ENCODE measurements around the gene ADAMTS13.
A peak's percentile ranks its signal among the peaks of the same experiment; 100 is the strongest.

The ADAMTS13 gene

GRCh38 chr9:133488686-133489252, 66.6 kb downstream of the ADAMTS13 start:
- Histone ChIP-seq H3K27ac (no peak overlapping the region), H3K36me3 (no peaks in the 10 kb centered on the region), H3K9me3 (no peaks in the 10 kb centered on the region), H3K4me1 (peaks cover 7 to 36% (median 19%) of the 10 kb centered on the region in 4 donors), H3K4me3 (no peak overlapping the region), H3K27me3 (peaks cover 0 to 34% of the 10 kb centered on the region in 2 donors)
- TF ChIP-seq, protein P1, sequence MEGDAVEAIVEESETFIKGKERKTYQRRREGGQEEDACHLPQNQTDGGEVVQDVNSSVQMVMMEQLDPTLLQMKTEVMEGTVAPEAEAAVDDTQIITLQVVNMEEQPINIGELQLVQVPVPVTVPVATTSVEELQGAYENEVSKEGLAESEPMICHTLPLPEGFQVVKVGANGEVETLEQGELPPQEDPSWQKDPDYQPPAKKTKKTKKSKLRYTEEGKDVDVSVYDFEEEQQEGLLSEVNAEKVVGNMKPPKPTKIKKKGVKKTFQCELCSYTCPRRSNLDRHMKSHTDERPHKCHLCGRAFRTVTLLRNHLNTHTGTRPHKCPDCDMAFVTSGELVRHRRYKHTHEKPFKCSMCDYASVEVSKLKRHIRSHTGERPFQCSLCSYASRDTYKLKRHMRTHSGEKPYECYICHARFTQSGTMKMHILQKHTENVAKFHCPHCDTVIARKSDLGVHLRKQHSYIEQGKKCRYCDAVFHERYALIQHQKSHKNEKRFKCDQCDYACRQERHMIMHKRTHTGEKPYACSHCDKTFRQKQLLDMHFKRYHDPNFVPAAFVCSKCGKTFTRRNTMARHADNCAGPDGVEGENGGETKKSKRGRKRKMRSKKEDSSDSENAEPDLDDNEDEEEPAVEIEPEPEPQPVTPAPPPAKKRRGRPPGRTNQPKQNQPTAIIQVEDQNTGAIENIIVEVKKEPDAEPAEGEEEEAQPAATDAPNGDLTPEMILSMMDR (IDR thresholded peaks at IDR 0.05) = no peak
- no peak for DNase-seq
- intact Hi-C loops (cut with DNase I; ENCODE audit: low total_unique reads) = loop anchor here (5.0 to 10.0 kb wide), 2 partner anchors 154 to 306 kb away; partner anchors contain the start of gene SURF6

DNA sequence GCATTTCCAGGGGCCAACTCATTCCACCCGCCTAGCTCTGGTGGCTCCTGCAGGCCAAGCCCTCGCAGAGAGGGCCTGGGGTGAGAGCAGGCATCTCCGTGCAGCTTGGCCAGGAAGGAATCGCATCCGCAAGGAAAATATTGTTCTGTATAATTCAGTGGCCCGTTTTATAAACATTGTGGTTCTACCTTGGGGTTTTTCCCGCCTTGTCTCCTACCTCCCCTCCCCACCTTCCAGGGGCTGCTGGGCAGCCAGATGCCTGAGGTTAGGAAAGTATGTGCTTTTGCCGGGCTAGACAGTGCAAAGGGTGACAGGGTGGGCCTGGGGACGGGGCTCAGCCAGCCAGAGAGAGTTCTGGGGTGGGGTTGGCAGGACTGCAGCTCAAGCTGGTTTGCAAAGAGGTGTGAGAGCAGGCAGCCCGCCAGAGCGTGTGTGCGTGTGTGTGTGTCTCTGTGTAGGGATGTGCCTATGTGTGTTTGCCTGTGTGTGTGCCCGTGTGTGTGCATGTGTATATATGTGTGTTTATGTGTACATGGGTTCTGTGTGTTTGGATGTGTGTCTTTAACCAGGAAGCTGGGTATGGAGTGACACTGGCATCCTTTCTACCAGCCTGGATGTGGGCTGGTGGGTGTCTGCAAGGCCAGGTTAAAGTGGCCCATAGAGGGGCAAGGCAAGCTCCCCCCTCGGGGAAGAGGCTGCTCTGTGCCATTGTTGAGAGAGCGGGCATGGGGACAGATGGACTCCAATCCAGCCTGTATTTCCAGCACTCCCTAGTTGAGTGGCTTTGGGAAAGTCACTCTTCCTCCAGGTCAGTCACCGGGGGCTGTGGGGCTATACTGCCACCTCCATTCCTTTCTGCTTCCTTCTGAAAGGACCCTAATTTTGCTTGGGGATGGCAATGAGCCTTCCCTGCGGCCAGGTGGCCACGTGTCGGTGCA, 67.4 kb downstream of the ADAMTS13 start:
- Histone ChIP-seq H3K27ac (no peak overlapping the region), H3K27me3 (peaks cover 0 to 30% of the 10 kb centered on the region in 2 donors)
- intact Hi-C loops (cut with DNase I; ENCODE audit: low total_unique reads) = loop anchor here (2.0 to 10.0 kb wide), 3 partner anchors 155 to 307 kb away; partner anchors contain the start of gene SURF6

GRCh38 chr9:133490201-133490681, 68.1 kb downstream of the ADAMTS13 start:
- TF ChIP-seq, protein P1 (IDR thresholded peaks at IDR 0.05) = no peak
- peaks cover 7 to 35% (median 19%) of the 10 kb centered on the region in 4 donors for H3K4me1 ChIP-seq
- peaks cover 0 to 23% of the 10 kb centered on the region in 2 donors for H3K27me3 ChIP-seq
- H3K4me3 ChIP-seq = no peak overlapping the region
- no peaks in the 10 kb centered on the region for H3K36me3 ChIP-seq
- intact Hi-C loops (cut with DNase I; ENCODE audit: low total_unique reads) = loop anchor here (2.0 kb wide), 1 partner anchor 299 kb away; no protein-coding TSS in a partner anchor
- no peak for DNase-seq
- no peak overlapping the region for H3K27ac ChIP-seq
- no peaks in the 10 kb centered on the region for H3K9me3 ChIP-seq

More for the DNA sequence above, 67.4 kb downstream of the ADAMTS13 start:
- Histone ChIP-seq H3K4me1 (peaks cover 7 to 36% (median 19%) of the 10 kb centered on the region in 4 donors), H3K4me3 (no peak overlapping the region), H3K9me3 (no peaks in the 10 kb centered on the region), H3K36me3 (no peaks in the 10 kb centered on the region)
- no peak for DNase-seq
- TF ChIP-seq, protein P1 (IDR thresholded peaks at IDR 0.05) = no peak

- Histone ChIP-seq H3K27ac (peak overlapping the region in 1 of 2 donors; percentile 65), H3K4me3 (no peak overlapping the region), H3K9me3 (no peaks in the 10 kb centered on the region), H3K27me3 (peaks cover 0 to 15% of the 10 kb centered on the region in 2 donors), H3K36me3 (no peaks in the 10 kb centered on the region), H3K4me1 (peaks cover 7 to 28% (median 19%) of the 10 kb centered on the region in 4 donors)
- no peak for DNase-seq
- intact Hi-C loops (cut with DNase I; ENCODE audit: low total_unique reads) = loop anchor here (2.0 kb wide), 1 partner anchor 300 kb away; no protein-coding TSS in a partner anchor
- TF ChIP-seq, protein P1 (IDR thresholded peaks at IDR 0.05) = no peak
These were observed 68.9 kb downstream of the ADAMTS13 start for GRCh38 chr9:133490865-133491655.

- H3K4me3 ChIP-seq = no peak overlapping the region
- H3K9me3 ChIP-seq = no peaks in the 10 kb centered on the region
- no peaks in the 10 kb centered on the region for H3K36me3 ChIP-seq
- DNase-seq = no peak
- peaks cover 7 to 28% (median 19%) of the 10 kb centered on the region in 4 donors for H3K4me1 ChIP-seq
- intact Hi-C loops (cut with DNase I; ENCODE audit: low total_unique reads) = loop anchor here (2.0 kb wide), 1 partner anchor 301 kb away; no protein-coding TSS in a partner anchor
- TF ChIP-seq, protein P1 (IDR thresholded peaks at IDR 0.05) = no peak
- H3K27me3 ChIP-seq = peaks cover 0 to 18% of the 10 kb centered on the region in 2 donors
- peak overlapping the region; percentile 42 to 65 for H3K27ac ChIP-seq
These were observed 69.4 kb downstream of the ADAMTS13 start for GRCh38 chr9:133491656-133491925.

All from tibial artery (tissue), 4 donors.